LHCN-M2 (cell line): ENCODE results near the gene ESX1. TPM values are rescaled to one million over a fixed set of nuclear protein-coding genes. Genes with fewer than 3 reads are reported as not detected.
"Not testable (repeated sequence)": the region's sequence is repeated elsewhere in the genome, so short reads cannot be mapped to it uniquely, and the experiment has no call there.

Experiments used
- DNase-seq: peaks from one replicate; pipeline ENCODE4 v3.0.0-alpha.2; 2012; ENCODE audit warnings: low read depth
- polyA plus RNA-seq: library from polyadenylated mRNA; unstranded; fragments of >200 nt; gene quantifications from one replicate; pipeline ENCODE4 v1.2.1, GENCODE V29; 2012; ENCODE audit warnings: missing spikeins
- total RNA-seq: library from RNA; depleted of rRNA; stranded (reverse); fragments of >200 nt; gene quantifications from 2 replicates; pipeline ENCODE4 v1.2.3, GENCODE V29; 2014; rRNA removed

ESX1 gene
- total RNA-seq = not detected in 2 replicates
- not detected for polyA plus RNA-seq

- no peak for DNase-seq
Observed at GRCh38 chrX:104254442-104255115, at the start of gene ESX1. ESX1 (minus strand) TSS chrX:104254933; CDS start chrX:104254849, 84 bp downstream.

- no peak for DNase-seq
Observed at GRCh38 chrX:104295636-104296035, 40.9 kb upstream of the ESX1 start.

GRCh38 chrX:104288961-104289360 is 34.2 kb upstream of the ESX1 start:
- DNase-seq = peak; percentile 9

GRCh38 chrX:104288269-104288668 is 33.5 kb upstream of the ESX1 start:
- no peak for DNase-seq

- DNase-seq = no peak
Observed at GRCh38 chrX:104285201-104285600, 30.5 kb upstream of the ESX1 start.

- peak; percentile 41 for DNase-seq
Observed at GRCh38 chrX:104284507-104284906, 29.8 kb upstream of the ESX1 start.

GRCh38 chrX:104282166-104282725 is 27.5 kb upstream of the ESX1 start:
- DNase-seq = no peak

- no peak for DNase-seq
Observed at GRCh38 chrX:104281564-104281963, 26.8 kb upstream of the ESX1 start.

- DNase-seq = no peak
Observed at GRCh38 chrX:104280609-104281008, 25.9 kb upstream of the ESX1 start.

GRCh38 chrX:104270916-104271512 is 16.3 kb upstream of the ESX1 start:
- peak; percentile 54 for DNase-seq

GRCh38 chrX:104270212-104270611 is 15.5 kb upstream of the ESX1 start:
- no peak for DNase-seq

- no peak for DNase-seq
Observed at GRCh38 chrX:104255465-104255864, 732 bp upstream of the ESX1 start.

- DNase-seq = no peak
Observed at GRCh38 chrX:104253567-104254441, 929 bp downstream of the ESX1 start.

GRCh38 chrX:104250470-104250869 is 4.3 kb downstream of the ESX1 start:
- DNase-seq = no peak

- not testable (repeated sequence) for DNase-seq
Observed at GRCh38 chrX:104230060-104230459, 24.7 kb downstream of the ESX1 start.

GRCh38 chrX:104211187-104211586 is 43.5 kb downstream of the ESX1 start:
- DNase-seq = no peak

- DNase-seq = no peak
Observed at GRCh38 chrX:104205548-104205947, 49.2 kb downstream of the ESX1 start.

Other genes with a start within 250 kb of the ESX1 start
- not detected in 2 replicates for gene H2BW1, start 241.2 kb downstream of the ESX1 start, total RNA-seq
- gene H2BW2, start 215.0 kb downstream of the ESX1 start, total RNA-seq = not detected in 2 replicates
- gene TMSB15C, start 178.7 kb downstream of the ESX1 start, total RNA-seq = 3.2 and 4.7 TPM in 2 replicates
- 0.64 TPM in 1 of 2 replicates, not detected in the other for gene ZCCHC18, start 142.4 kb downstream of the ESX1 start, total RNA-seq
- 5.6 and 5.9 TPM in 2 replicates for gene SLC25A53, start 97.9 kb downstream of the ESX1 start, total RNA-seq
- gene FAM199X, start 88.5 kb downstream of the ESX1 start, total RNA-seq = 20.6 and 22.5 TPM in 2 replicates